Heart left ventricle (tissue), 13 donors: ENCODE data around the gene GALK1.

Experiments used
- POLR2A ChIP-seq, 2 donors: fragments of 450-650 bp; IDR thresholded peaks; one replicate each; pipeline ENCODE4 v1.6.1; 2017; ENCODE audit warnings: antibody characterized with exemption in 2 of 2, mild to moderate bottlenecking in 2 of 2, moderate library complexity in 2 of 2
- TF ChIP-seq, protein P1 (sequence below), 12 donors: fragments of 200-600 bp; sonication (generic) in 4 of 12; IDR thresholded peaks; one replicate each; pipeline versions ENCODE4 v1.5.0 to v1.8.0; 2018 to 2022; ENCODE audit warnings: antibody characterized with exemption in 12 of 12, mild to moderate bottlenecking in 5 of 12
- donor health status: ischemic (EF 13 %, LVEDD 7.1; RV severe dilation, severe dysfunction).
- donor health status: DM: no; HTN: yes; CAD: no.
- donor health status: DM: no; HTN: no; CAD: no.
- donor health status: ischemic (EF 25% LVEDD 6.9; RV normal size, moderate dysfunction).
- donor health status: ischemic (EF 25% LVEDD 5.7; RV mildly dilated, moderate dysfunction).
- donor health status: ischemic (EF 35%, LVEDD 5.7; RV mildly dilated, moderate dysfunction).
- donor health status: nonischemic (EF 11% LVEDD 7.7; RV severe dilation, severe dysfunction).
- donor health status: DM: yes; HTN: yes; CAD: no.
- donor health status: PGD.
- donor health status: ischemic (EF 29% LVEDD 5.4; RV normal size, mild dysfunction).
- donor health status: nonischemic (EF 23%, LVEDD 6.1; RV moderate dilation, normal function).

DNA sequence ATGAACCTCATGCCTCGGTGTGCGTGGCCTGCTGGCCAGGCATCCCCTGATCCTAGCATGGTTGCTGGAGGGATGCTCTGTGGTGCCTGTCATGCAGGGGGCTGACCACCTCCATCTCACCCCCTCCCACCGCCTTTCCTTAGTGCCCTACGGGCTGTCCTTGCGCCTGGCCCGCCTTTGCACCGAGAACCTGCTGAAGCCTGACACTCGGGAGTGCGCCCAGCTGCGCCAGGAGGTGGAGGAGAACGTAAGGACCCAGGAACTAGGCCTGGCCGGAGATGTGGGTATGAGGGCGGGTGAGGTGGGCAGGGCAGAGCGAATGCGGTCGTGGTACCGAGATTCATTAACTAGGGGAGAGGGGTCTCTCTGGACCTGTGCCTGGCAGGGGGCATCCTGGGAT lies 24.8 kb downstream of the GALK1 start:
- TF ChIP-seq, protein P1, sequence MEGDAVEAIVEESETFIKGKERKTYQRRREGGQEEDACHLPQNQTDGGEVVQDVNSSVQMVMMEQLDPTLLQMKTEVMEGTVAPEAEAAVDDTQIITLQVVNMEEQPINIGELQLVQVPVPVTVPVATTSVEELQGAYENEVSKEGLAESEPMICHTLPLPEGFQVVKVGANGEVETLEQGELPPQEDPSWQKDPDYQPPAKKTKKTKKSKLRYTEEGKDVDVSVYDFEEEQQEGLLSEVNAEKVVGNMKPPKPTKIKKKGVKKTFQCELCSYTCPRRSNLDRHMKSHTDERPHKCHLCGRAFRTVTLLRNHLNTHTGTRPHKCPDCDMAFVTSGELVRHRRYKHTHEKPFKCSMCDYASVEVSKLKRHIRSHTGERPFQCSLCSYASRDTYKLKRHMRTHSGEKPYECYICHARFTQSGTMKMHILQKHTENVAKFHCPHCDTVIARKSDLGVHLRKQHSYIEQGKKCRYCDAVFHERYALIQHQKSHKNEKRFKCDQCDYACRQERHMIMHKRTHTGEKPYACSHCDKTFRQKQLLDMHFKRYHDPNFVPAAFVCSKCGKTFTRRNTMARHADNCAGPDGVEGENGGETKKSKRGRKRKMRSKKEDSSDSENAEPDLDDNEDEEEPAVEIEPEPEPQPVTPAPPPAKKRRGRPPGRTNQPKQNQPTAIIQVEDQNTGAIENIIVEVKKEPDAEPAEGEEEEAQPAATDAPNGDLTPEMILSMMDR (IDR thresholded peaks at IDR 0.05), result no peak
- no peak for TF ChIP-seq POLR2A (IDR thresholded peaks at IDR 0.05)
